NCI-H1694 treated with DMSO at 0.1 percent for 48 hours (cell line): ENCODE data around the gene SPDYE17.
"Not testable (repeated sequence)": the region's sequence is repeated elsewhere in the genome, so short reads cannot be mapped to it uniquely, and the experiment has no call there.

Experiments
- DNase-seq: peaks from one replicate; lab custom pipeline; 2025; lab: John Stamatoyannopoulos, UW

Gene SPDYE17

GRCh38 chr7:76998764-76999450, 33.3 kb downstream of the SPDYE17 start:
- not testable (repeated sequence) for DNase-seq

GRCh38 chr7:76998285-76998589, 33.9 kb downstream of the SPDYE17 start:
- no peak for DNase-seq

- no peak for DNase-seq
Observed at GRCh38 chr7:76997381-76998284, 34.5 kb downstream of the SPDYE17 start.

- DNase-seq, result not testable (repeated sequence)
Observed at GRCh38 chr7:76996932-76997331, 35.2 kb downstream of the SPDYE17 start.

GRCh38 chr7:76994286-76994685, 37.9 kb downstream of the SPDYE17 start:
- not testable (repeated sequence) for DNase-seq

- not testable (repeated sequence) for DNase-seq
Observed at GRCh38 chr7:76993831-76994230, 38.3 kb downstream of the SPDYE17 start.

GRCh38 chr7:76992871-76993270, 39.3 kb downstream of the SPDYE17 start:
- not testable (repeated sequence) for DNase-seq

GRCh38 chr7:76992204-76992603, 40.0 kb downstream of the SPDYE17 start:
- not testable (repeated sequence) for DNase-seq

- DNase-seq, result not testable (repeated sequence)
Observed at GRCh38 chr7:76990202-76990601, 42.0 kb downstream of the SPDYE17 start.

- DNase-seq, result not testable (repeated sequence)
Observed at GRCh38 chr7:76985924-76986717, 46.0 kb downstream of the SPDYE17 start.

- not testable (repeated sequence) for DNase-seq
Observed at GRCh38 chr7:76984784-76985136, 47.4 kb downstream of the SPDYE17 start.

- DNase-seq, result not testable (repeated sequence)
Observed at GRCh38 chr7:76983937-76984783, 48.0 kb downstream of the SPDYE17 start.

GRCh38 chr7:76983333-76983732, 48.8 kb downstream of the SPDYE17 start:
- not testable (repeated sequence) for DNase-seq

- not testable (repeated sequence) for DNase-seq
Observed at GRCh38 chr7:76982501-76982900, 49.7 kb downstream of the SPDYE17 start.

- not testable (repeated sequence) for DNase-seq
Observed at GRCh38 chr7:76981187-76981970, 50.8 kb downstream of the SPDYE17 start.

- not testable (repeated sequence) for DNase-seq
Observed at GRCh38 chr7:76980576-76980975, 51.6 kb downstream of the SPDYE17 start.

GRCh38 chr7:76977761-76978367, 54.3 kb downstream of the SPDYE17 start:
- DNase-seq, result not testable (repeated sequence)

- not testable (repeated sequence) for DNase-seq
Observed at GRCh38 chr7:76974793-76975579, 57.2 kb downstream of the SPDYE17 start.

- DNase-seq, result not testable (repeated sequence)
Observed at GRCh38 chr7:76974336-76974735, 57.8 kb downstream of the SPDYE17 start.
